DMS53 (cell line): ENCODE data around the gene MTCL1.

Experiments
- DNase-seq: peaks from one replicate; lab custom pipeline; 2025; lab: John Stamatoyannopoulos, UW

Gene MTCL1

DNA sequence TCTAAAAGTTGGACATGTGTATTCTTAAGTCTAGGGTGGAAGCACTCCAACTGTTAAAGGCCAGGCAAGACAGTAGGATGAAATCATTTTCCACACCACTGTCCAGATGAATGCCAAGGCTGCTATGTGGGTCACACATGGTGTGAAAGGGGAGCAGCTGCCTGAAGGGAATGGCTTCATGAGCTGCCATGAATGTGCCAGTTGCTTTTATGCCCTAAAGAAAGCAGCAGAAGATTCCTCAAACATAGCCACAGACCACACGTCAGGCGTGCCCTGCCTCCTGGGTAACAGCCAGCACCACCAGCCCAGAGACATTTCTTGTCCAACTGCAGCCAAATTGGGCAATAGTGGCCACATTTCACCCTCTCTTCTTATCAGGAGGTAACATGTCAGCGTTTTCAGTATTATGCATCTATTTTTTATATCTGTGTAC lies 130.2 kb downstream of the MTCL1 start:
- no peak for DNase-seq

- no peak for DNase-seq
Measured at GRCh38 chr18:8839281-8839680, 133.9 kb downstream of the MTCL1 start.

DNA sequence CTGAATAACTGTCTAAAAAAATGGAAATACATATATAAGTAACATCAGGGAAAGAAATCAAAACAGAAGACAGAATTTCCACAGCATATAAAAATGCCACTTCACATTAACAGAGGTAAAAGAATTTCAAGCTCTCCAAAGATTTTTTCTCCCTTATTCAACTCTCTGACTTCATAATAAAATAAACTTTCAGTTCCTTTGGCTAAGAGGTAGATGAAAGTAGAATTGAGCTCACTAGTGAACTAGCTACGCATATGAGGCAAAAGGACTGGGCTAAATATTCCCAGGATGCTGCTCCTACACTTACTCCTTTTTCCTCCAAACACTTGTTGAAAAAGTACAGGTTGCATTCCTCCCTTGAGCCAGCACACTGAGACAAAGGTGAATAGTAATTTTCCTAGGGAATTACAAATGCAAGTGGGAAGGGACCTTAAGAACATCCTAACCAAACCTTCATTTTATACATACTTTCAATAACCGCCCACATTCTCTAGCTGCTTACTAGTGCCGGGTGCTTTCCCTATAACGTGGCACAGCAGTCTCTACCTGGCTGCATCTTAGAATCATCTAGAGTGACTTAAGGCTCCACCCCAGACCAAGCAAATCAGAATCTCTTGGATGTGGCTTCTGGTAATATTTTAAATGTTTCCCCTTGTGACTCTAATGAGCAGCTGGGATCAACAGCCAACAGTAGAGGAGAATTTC lies 136.6 kb downstream of the MTCL1 start:
- no peak for DNase-seq

- DNase-seq: no peak
Measured at GRCh38 chr18:8842506-8842905, 137.2 kb downstream of the MTCL1 start.

DNA sequence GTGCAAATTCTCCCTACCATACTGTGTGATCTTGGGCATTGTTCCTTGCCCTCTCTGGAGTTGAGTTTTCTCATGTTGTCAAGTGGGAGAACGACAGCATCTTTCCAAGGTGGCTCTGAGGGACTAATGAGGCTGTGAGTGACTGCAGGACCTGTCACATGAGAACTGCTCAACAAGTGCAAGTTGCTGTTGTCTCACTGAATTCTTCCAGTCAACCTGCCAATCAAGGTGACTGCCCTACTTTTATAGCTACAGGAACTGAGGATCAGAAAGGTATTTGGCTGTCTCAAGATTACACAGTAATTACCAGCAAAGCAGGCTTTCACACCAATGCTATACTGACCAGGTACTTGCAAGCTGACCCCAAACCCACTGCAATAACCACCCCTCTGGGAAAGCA lies 137.6 kb downstream of the MTCL1 start:
- no peak for DNase-seq

DNA sequence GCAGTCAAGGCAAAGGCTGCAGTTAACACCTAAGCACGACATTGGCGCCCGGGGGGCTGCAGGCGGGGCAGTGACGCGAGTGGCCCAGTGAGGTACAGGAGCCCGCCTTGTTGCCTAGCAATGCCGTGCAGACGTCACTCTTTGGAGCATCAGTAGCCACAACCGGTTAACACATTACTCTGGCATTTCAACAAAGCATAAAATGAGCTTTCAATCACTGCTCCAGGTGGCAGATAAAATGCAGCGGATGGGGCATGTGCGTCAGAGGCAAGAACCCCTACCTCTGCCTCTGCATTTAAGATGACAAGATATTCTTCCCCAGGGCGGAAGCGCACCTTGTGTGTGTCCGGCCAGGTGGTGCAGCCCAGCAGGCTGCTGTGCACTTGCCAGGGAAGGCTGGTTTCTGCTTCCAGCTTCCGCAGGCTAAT lies 139.4 kb downstream of the MTCL1 start:
- peak; percentile 95 for DNase-seq

DNA sequence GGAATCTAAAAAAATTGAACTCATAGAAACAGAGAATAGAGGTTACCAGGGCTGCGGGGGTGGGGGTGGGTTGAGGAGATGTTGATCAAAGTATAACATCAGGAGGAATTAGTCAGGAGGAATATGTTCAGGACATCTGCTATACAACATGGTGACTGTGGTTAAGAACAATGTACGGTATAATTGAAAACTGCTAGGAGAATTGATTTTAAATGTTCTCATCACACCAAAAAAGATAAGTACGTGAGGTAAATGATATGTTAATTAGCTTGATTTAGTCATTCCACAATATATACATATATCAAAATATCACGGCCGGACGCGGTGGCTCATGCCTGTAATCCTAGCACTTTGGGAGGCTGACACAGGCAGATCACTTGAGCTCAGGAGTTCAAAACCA lies 140.2 kb downstream of the MTCL1 start:
- DNase-seq: no peak

- DNase-seq: no peak
Measured at GRCh38 chr18:8847066-8847755, 141.9 kb downstream of the MTCL1 start.

DNA sequence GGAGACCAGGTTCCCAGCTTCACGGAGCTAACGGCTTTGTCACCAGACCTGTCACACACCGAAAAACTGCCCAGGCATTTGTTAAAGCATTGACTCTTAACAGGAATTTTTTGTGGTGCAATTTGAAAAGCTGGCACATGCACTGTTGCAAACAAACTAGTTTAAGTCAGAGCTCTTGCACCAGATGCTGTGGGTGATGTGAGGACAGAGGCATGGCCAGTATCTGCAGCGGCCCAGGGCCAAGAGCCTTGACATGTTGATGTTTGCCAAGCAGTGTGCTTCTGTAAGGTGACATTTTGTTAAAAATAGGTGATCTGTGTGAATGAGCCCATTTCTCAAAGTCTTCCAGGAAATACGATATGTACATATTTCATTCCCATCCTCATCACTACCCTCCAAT lies 142.5 kb downstream of the MTCL1 start:
- DNase-seq: no peak

- DNase-seq: no peak
Measured at GRCh38 chr18:8848541-8848940, 143.2 kb downstream of the MTCL1 start.

DNA sequence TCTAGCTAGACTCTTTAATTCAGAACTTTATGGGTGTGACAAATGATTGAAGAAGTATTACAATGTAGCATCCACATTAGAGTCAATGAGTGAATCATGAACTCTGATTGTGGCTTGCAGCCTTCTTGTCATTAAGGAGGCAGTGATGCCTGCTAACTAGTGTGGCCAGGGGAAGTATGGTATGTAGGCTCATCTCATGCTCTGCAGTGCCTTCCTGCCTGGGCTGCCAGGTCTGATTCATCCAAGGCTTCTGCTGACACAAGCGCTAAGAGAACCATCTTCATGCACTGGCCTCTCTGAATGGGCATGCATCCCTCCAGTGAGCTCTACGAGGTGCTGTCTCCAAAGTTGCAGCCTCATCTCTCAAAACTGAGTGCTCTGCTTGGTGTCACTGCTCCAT lies 144.3 kb downstream of the MTCL1 start:
- no peak for DNase-seq

DNA sequence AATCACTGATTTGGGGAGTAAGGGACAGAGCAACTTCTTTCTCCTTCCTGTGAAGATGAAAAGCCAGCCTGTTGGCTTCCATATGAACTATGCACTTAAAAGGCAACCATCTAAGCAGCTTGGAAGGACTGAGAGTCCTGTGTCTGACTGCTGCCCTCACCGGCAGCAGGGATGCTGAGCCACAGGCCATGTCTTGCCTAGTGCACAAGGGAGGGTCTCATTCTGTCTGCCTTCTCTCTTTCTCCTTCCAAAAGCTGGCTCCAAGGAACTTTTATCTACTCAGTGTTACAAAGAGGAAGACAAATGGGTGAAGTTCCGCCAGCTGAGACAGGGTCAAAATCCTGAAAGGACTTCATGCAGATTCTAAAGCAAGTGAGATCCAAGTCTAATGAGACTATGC lies 146.3 kb downstream of the MTCL1 start:
- DNase-seq: no peak

GRCh38 chr18:8854550-8854949 lies 149.2 kb downstream of the MTCL1 start:
- DNase-seq: no peak

DNA sequence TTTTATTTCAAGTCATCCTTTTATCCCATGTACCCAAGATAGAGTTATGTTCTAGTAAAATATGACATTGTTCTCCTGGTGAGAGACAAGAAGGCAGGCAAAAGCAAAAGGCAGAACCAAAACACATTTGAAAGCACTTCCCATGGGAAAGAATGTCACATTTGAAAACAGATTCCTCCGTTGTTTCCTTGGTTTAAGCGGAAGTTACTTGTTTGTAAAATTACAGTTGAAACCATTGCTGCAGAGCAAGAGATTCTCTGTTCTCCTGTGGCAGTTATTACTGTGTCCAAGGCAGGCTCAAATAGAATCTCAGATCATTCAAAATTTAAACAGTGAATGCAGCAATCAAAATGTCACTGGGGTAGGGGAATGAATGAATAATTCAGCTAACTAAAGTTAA lies 149.6 kb downstream of the MTCL1 start:
- no peak for DNase-seq

DNA sequence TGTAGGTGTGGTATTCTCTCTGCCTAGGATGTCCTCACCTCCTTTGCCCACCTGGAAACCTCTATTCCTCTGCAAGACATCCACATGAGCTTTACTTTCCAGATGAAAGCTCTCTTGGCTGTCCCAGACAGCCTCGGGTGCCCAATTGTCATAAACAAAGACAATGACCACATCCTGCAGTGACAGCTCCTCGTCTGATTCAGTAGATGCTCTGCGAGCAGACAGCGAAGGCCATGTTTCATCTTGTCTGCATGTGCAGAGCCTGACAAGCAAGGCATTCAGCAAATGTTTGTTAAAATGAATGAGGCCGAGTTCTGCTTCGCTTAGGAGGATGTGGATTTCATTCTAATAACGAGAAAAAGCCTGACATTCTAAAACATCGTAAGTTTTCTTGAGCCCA lies 150.9 kb downstream of the MTCL1 start:
- no peak for DNase-seq

DNA sequence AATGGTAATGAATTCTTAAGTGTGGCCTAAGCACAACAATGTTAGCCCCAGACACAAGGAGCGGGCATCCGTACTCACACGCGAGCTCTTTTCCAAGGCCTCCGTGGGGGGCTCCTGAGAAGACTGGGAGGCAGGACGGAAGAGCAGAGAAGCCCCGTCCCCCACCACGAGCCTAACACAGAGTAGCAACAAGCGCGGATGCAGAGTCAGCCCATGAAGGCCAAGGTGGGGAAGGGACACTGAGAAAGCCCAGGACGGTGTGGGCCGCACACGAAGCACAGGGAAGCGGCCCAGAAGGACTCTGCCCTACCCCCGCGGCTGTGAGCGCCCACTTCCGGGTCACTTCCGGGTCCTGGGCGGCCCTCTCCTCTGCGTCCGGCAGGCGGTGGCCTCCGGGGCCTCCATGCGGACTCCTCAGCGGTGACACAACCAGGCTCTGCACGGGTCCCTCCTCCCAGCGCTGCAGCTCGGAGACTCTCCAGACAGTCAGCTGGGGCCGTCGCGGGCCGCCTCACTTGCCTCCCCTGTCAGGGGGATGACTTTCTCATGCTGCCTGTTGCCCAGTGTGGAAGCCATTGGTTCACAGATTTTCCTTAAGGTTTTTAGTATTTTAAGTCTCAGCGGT lies 151.5 kb downstream of the MTCL1 start:
- DNase-seq: no peak

DNA sequence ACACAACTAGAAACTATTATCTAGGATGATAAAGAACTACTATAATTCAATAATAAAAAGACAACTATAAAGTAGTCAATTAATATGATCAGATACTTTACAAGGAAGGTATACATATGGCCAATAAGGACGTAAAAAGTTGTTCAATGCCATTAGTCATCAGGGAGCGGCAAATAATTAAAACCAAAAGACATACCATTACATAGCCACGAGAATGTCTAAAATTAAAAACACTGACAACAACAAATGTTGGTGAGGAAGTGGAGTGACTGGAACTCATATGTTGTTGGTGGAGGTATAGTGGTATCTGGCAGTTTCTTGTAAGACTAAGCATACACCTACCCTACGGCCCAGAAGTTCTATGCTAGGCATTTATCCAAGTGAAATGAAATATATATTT lies 152.4 kb downstream of the MTCL1 start:
- DNase-seq: no peak

GRCh38 chr18:8858888-8859511 lies 153.6 kb downstream of the MTCL1 start:
- DNase-seq: no peak

DNA sequence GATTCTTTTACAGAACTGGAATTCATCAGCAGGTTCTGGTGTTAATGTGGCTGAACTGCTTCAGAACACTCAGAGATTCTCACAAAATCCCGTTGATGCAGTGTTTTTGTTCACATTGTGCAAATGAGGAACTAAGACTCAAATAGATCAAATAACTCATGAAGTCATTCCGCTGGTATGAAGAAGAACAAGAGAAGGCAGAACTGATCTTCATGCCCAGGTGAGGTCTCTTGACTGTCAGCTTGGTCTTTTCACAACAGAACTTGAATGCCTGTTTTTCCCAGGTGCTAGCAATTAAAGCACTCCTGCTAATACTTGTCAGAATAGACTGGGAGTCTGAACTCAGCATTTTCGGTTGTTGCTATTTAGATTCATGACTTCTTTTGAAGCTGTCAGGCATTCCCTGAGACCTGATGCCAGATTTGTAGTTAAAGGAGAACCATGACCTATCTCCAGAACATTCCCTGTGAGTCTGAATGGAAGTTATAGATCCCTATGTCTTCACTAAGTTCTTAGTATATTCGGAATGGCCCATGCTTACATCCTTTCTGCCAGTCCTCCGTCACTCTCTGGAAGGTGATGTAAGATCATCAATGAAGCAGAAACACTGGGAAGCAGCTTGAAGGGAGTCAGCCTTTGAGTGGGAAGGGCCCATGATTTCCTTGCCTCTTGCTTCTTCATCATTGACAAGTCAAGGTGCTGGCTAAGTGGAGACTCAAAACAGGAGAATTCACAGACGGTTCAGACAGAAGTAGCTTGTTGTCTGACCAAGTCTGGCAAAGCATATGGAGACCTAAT lies 155.7 kb downstream of the MTCL1 start:
- DNase-seq: no peak

GRCh38 chr18:8863427-8863826 lies 158.1 kb downstream of the MTCL1 start:
- no peak for DNase-seq

DNA sequence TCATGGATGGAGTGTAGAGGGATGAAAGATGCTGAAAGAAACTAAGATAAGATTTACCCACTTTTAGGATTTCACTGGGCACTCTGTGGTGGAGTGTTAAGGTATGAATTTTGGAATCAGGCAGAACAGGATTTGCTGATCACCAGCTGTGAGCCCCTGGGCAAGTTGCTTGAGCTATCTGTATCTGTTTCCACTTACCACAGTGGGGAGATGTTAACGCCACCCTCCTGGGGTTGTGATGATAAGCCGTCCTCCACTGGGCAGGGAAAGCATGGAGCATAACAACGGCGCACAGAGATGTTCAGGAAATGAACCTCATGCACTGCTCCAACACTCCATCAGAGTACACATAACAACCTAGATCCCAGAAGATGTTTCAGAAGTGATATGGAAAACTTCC lies 160.6 kb downstream of the MTCL1 start:
- no peak for DNase-seq

DNA sequence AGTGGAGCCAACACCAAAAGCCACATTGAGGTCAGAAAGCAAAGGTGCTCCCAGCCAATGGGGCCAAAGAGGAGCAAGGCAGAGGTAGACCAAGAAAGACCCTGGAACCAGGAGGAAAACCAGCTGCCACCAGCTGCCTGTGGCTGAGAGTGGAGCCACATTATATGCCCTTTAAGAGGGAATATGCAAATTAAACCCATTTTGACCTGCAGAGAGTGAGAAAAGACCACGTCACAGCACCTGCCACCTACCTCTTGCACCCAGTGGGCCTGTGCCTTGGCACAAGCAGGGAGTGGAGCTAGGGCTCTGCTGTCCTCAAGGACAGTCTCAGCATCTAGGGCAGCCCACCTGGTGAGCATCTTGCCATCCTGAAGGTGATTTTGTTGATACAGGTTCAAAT lies 161.3 kb downstream of the MTCL1 start:
- DNase-seq: no peak
